DMS114 treated with DMSO at 0.1 percent for 48 hours (cell line): ENCODE data around the gene PID1.

Experiments
- DNase-seq: peaks from one replicate; lab custom pipeline; 2025; ENCODE audit not compliant: unreplicated experiment; lab: John Stamatoyannopoulos, UW

The PID1 gene

GRCh38 chr2:229037621-229038020 is 233.5 kb downstream of the PID1 start:
- no peak for DNase-seq

DNA sequence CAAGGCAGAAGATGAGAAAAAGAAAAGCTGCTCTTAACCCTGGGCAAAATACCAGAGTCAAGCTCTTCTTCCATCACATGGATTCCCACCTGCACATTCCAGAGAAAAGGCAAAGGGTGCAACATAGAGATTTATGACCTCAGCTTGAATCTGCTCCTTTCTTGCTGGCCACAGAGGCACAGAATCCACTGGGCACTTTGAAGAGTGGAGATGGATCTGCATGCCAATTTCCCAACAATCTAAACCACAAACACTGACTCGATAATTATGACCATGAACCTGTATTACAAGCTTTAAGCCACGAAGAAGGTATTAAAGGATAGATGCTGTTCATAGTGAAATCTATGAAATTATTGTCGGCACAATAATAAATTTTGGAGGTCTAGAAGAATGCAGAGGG is 237.3 kb downstream of the PID1 start:
- no peak for DNase-seq

GRCh38 chr2:229032608-229033234 is 238.4 kb downstream of the PID1 start:
- DNase-seq = no peak

DNA sequence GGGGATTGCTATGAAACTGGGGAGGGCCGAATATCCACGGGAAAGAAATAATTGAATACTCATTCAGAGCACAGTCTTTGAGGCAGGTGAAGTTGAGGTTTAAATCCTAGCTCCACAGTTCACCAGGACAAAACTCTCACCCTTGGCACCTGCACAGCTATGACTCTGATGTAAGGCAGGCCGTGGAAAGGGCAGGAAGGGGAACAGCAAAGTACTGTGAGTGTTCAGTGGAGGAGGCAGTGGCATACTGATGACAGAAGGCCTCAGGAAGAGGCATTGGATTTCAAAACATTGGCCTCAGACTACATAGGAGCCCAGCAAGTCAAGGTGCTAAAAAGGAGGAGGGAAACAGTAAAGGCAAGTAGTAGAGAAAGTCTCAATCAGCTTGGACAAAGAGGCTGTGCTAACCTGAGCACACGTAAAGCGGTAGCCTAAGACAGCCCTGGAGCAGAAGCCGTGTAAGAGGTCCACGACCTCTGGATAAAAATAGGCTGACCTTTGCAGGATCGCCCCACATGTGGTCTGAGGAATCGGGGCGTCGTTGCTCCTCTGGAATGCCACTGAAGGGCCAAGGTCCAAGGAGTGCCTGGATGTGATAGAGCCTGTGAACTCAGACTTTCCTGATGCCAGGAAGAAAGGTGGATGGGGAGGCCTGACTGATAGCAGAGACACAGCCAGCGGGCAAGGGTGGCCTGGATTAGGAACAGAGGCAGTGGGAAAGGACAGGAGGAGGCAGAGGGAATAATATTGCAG is 243.6 kb downstream of the PID1 start:
- DNase-seq = no peak

DNA sequence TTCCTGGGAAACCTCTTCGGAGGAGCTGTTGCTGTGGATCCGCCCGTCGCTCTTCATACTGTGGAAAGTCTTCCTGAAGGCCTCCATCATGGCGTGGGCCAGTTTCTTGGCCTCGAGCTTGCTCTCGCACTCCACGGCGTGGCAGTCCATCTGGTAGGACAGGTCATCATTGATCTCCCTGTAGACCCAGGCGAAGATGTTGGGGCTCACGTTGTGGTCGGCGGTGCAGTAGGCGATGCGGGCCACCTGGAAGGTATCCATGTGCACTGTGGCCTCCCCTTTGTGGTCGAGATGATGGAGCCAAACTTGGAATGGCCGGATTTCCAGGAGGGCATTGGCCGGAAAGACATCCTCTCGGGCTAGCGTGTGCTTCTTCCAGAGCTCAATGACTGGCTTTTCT is 245.4 kb downstream of the PID1 start:
- no peak for DNase-seq

GRCh38 chr2:229022652-229023051 is 248.4 kb downstream of the PID1 start:
- no peak for DNase-seq

DNA sequence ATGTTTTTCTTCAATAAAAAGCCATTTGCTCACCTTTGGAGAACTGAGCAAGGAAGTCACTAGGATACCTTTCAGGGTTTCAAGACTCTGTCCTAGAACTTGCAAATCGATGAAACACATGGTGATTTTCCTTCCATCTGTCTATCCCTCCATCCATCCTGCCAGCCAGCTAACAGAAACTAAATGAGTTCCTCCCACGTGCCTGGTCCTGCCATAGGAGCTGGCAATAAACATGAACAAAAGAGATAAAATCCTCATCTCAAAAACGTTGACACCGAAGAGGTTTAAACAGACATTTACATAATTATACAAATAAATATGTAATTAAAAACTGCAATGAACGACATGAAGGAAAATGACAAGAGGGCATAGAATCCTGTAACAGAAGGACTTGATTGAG is 249.0 kb downstream of the PID1 start:
- DNase-seq = no peak

- DNase-seq = no peak
Measured at GRCh38 chr2:229009816-229010215, 261.3 kb downstream of the PID1 start.

GRCh38 chr2:229003256-229003655 is 267.8 kb downstream of the PID1 start:
- DNase-seq = no peak

- DNase-seq = no peak
Measured at GRCh38 chr2:229001196-229001595, 269.9 kb downstream of the PID1 start.

- DNase-seq = no peak
Measured at GRCh38 chr2:228999326-228999725, 271.8 kb downstream of the PID1 start.

DNA sequence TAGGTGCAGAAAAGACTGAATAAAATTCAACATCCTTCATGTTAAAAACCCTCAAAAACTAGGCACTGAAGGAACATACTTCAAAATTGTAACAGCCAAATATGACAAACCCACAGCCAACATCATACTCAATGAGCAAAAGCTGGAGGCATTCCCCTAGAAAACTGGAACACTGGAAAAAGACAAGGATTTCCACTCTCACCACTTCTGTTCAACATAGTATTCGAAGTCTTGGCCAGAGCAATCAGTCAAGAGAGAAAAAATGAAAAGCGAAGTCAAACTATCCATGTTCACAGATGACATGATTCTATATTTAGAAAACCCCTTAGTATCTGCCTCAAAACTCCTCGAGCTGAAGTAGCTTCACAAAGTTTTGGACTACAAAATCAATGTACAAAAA is 282.3 kb downstream of the PID1 start:
- DNase-seq = no peak

- DNase-seq = no peak
Measured at GRCh38 chr2:228987441-228988155, 283.5 kb downstream of the PID1 start.

- DNase-seq = no peak
Measured at GRCh38 chr2:228986961-228987360, 284.1 kb downstream of the PID1 start.

DNA sequence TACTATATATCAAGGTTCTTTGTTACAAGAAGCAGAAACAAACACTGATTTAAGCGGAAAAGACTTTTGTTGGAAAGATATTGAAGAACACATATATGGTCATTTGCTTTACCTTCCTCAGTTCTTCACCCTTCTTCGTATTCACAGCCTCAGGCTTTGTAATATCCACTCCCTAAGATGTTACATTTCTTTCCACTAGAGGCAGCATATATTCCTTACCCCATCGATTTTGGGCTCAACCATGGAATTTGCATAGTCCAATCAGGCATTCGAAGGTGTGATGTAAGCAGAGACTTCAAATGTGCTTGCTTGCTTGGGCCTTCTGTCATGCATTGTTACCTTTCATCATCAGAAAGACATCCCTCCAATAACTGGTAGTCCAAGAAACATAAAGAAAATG is 287.4 kb downstream of the PID1 start:
- DNase-seq = no peak

DNA sequence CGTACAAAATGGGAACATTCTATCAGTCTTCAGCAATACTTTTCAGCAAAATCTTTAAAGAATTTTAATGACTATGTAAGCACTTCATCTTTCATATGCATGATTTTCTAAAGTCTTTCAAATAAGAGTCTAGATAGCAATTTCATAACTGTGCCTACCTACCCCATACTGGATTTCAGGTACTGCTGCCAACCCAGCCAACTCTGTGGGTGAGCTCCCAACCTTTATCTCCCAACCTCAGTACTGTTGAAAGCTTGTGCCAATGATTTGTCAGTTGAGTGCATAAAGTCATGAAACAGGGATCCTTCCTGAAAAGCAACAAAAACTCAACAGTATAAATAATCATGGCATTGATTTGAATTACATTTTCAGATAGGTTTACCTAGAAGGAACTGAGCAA is 296.9 kb downstream of the PID1 start:
- no peak for DNase-seq
